ENCODE results near the gene DCST2.

DCST2 gene

GRCh38 chr1:155000411-155000725, 33.2 kb downstream of the DCST2 start:
- Histone ChIP-seq H3K36me3 (ENCODE audit: low read length) (no peaks in the 10 kb centered on the region), H3K27me3 (ENCODE audit: low read length) (no peaks in the 10 kb centered on the region), H3K4me2 (ENCODE audit: low read depth, low read length, poor library complexity, severe bottlenecking) (peak overlapping the region; percentile 69), H3K9me2 (replicated peaks; ENCODE audit: insufficient read depth, low read length) (no peaks in the 10 kb centered on the region), H3F3A (ENCODE audit: insufficient read depth) (peaks cover 16% of the 10 kb centered on the region), H3K79me2 (ENCODE audit: insufficient read depth, low read length) (no peaks in the 10 kb centered on the region), H3K4me3 (ENCODE audit: insufficient read depth, low read length, poor library complexity, severe bottlenecking) (peak overlapping the region; percentile 50), H4K20me1 (ENCODE audit: low read depth, low read length) (no peaks in the 10 kb centered on the region), H2AFZ (ENCODE audit: low read depth, low read length, severe bottlenecking) (no peak overlapping the region), H3K9me3 (ENCODE audit: insufficient read depth, low read length) (no peaks in the 10 kb centered on the region), H3K27ac (ENCODE audit: low read depth, low read length) (peak overlapping the region; percentile 50), H3K9ac (ENCODE audit: low read length) (peak overlapping the region; percentile 38; the same call in 1 of the 2 replicates)
- TF ChIP-seq EZH2phosphoT487 (conservative IDR thresholded peaks at IDR 0.05; ENCODE audit: low read length) (no peak), CTCF (IDR thresholded peaks at IDR 0.05; ENCODE audit: insufficient read depth, low read length, poor library complexity, severe bottlenecking) (no peak)

GRCh38 chr1:154999571-155000410, 33.8 kb downstream of the DCST2 start:
- H3K4me3 ChIP-seq (ENCODE audit: insufficient read depth, low read length, poor library complexity, severe bottlenecking): peak overlapping the region; percentile 40

GRCh38 chr1:154998818-154999570, 34.6 kb downstream of the DCST2 start:
- peak overlapping the region; percentile 60 for H3K4me2 ChIP-seq (ENCODE audit: low read depth, low read length, poor library complexity, severe bottlenecking)
- peak; percentile 96 for TF ChIP-seq CTCF (IDR thresholded peaks at IDR 0.05; ENCODE audit: insufficient read depth, low read length, poor library complexity, severe bottlenecking)
- no peak for TF ChIP-seq EZH2phosphoT487 (conservative IDR thresholded peaks at IDR 0.05; ENCODE audit: low read length)
- H3K79me2 ChIP-seq (ENCODE audit: insufficient read depth, low read length): no peaks in the 10 kb centered on the region
- H3K27ac ChIP-seq (ENCODE audit: low read depth, low read length): no peak overlapping the region
- H3F3A ChIP-seq (ENCODE audit: insufficient read depth): peaks cover 16% of the 10 kb centered on the region
- H2AFZ ChIP-seq (ENCODE audit: low read depth, low read length, severe bottlenecking): no peak overlapping the region
- no peaks in the 10 kb centered on the region for H3K27me3 ChIP-seq (ENCODE audit: low read length)
- no peaks in the 10 kb centered on the region for H3K9me3 ChIP-seq (ENCODE audit: insufficient read depth, low read length)
- H3K4me3 ChIP-seq (ENCODE audit: insufficient read depth, low read length, poor library complexity, severe bottlenecking): peak overlapping the region; percentile 30
- H3K9ac ChIP-seq (ENCODE audit: low read length): no peak overlapping the region
- no peaks in the 10 kb centered on the region for H3K9me2 ChIP-seq (replicated peaks; ENCODE audit: insufficient read depth, low read length)
- no peaks in the 10 kb centered on the region for H4K20me1 ChIP-seq (ENCODE audit: low read depth, low read length)
- H3K36me3 ChIP-seq (ENCODE audit: low read length): no peaks in the 10 kb centered on the region

More at GRCh38 chr1:154999571-155000410, 33.8 kb downstream of the DCST2 start:
- Histone ChIP-seq H3F3A (ENCODE audit: insufficient read depth) (peaks cover 16% of the 10 kb centered on the region), H3K27me3 (ENCODE audit: low read length) (no peaks in the 10 kb centered on the region), H3K79me2 (ENCODE audit: insufficient read depth, low read length) (no peaks in the 10 kb centered on the region), H2AFZ (ENCODE audit: low read depth, low read length, severe bottlenecking) (no peak overlapping the region), H3K9ac (ENCODE audit: low read length) (peak overlapping the region; percentile 25), H3K27ac (ENCODE audit: low read depth, low read length) (peak overlapping the region; percentile 50), H3K9me3 (ENCODE audit: insufficient read depth, low read length) (no peaks in the 10 kb centered on the region), H3K36me3 (ENCODE audit: low read length) (no peaks in the 10 kb centered on the region), H3K9me2 (replicated peaks; ENCODE audit: insufficient read depth, low read length) (no peaks in the 10 kb centered on the region), H3K4me2 (ENCODE audit: low read depth, low read length, poor library complexity, severe bottlenecking) (peak overlapping the region; percentile 60), H4K20me1 (ENCODE audit: low read depth, low read length) (no peaks in the 10 kb centered on the region)
- TF ChIP-seq CTCF (IDR thresholded peaks at IDR 0.05; ENCODE audit: insufficient read depth, low read length, poor library complexity, severe bottlenecking) (no peak), EZH2phosphoT487 (conservative IDR thresholded peaks at IDR 0.05; ENCODE audit: low read length) (peak; percentile 93; the same call in 1 of the 2 replicates)

Measured in SU-DHL-6 (cell line).